Endothelial cell of umbilical vein (primary cell): ENCODE data around the gene MRFAP1. TPM values are rescaled to one million over a fixed set of nuclear protein-coding genes. Genes with fewer than 3 reads are reported as not detected.

Experiments
- BruUV-seq: library from RNA; stranded (reverse); fragments of 400-500 nt; replicated peaks from 2 replicates; lab custom pipeline; 2021; lab: Mats Ljungman, UMichigan
- CTCF ChIA-PET: fragments of 300-600, 350-600 bp; sonication (Branson Sonifier 250); formaldehyde crosslinking; loops from one replicate; lab custom pipeline; 2021; ENCODE audit warnings: antibody characterized with exemption, inconsistent platforms; lab: Charles Lee
- POLR2A ChIA-PET: fragments of 300-600, 350-600 bp; sonication (Branson Sonifier 250); formaldehyde crosslinking; loops from one replicate; lab custom pipeline; 2021; ENCODE audit warnings: antibody characterized with exemption, inconsistent platforms; lab: Charles Lee
- DNase-seq: peaks from one replicate; pipeline ENCODE4 v3.0.0-alpha.2; 2011; ENCODE audit warnings: low read depth, low spot score
- FAIRE-seq: peaks from 2 replicates; lab custom pipeline; 2011; peaks lifted over from hg19 to GRCh38; lab: Jason Lieb, UNC
- H2AFZ ChIP-seq: 2 replicates; pipeline ENCODE4 v1.6.0; 2012; ENCODE audit warnings: low read depth, low read length, control low read depth, inconsistent platforms
- H3K27ac ChIP-seq: 2 replicates; pipeline ENCODE4 v1.5.1; 2011; ENCODE audit warnings: low read depth, mild to moderate bottlenecking, control low read depth, low read length, moderate library complexity; ENCODE audit not compliant: insufficient read depth
- H3K27me3 ChIP-seq, 2 experiments: 2 replicates each; pipeline versions ENCODE4 v1.6.0 to v1.6.1; 2011; ENCODE audit warnings: low read length in 2 of 2, mixed read lengths in 1 of 2; ENCODE audit not compliant: control insufficient read depth in 2 of 2, insufficient read depth in 2 of 2
- H3K36me3 ChIP-seq, 2 experiments: 2 replicates in 1 of 2; 3 replicates in 1 of 2; pipeline ENCODE4 v1.5.1; 2011; ENCODE audit warnings: low read length in 2 of 2, mild to moderate bottlenecking in 1 of 2, moderate library complexity in 1 of 2; ENCODE audit not compliant: control insufficient read depth in 2 of 2, insufficient read depth in 2 of 2; ENCODE audit errors: extremely low read depth in 1 of 2
- H3K4me1 ChIP-seq: 3 replicates; pipeline ENCODE4 v1.5.1; 2011; ENCODE audit warnings: mild to moderate bottlenecking, low read length; ENCODE audit not compliant: control insufficient read depth, insufficient read depth; ENCODE audit errors: extremely low read depth
- H3K4me2 ChIP-seq: 2 replicates; pipeline ENCODE4 v1.6.1; 2011; ENCODE audit warnings: low read length, control low read depth, mixed read lengths; ENCODE audit not compliant: insufficient read depth
- H3K4me3 ChIP-seq, 3 experiments: fragments of 200-600 bp in 1 of 3; sonication (generic), shearing (Covaris generic) in 1 of 3; replicated peaks in 1 of 3; 2 replicates each; pipeline ENCODE4 v1.5.1; 2011 to 2016; ENCODE audit warnings: control low read depth in 3 of 3, low read length in 3 of 3, mild to moderate bottlenecking in 2 of 3, inconsistent platforms in 1 of 3, low read depth in 1 of 3, moderate library complexity in 1 of 3; ENCODE audit not compliant: insufficient read depth in 1 of 3
- H3K79me2 ChIP-seq: 2 replicates; pipeline ENCODE4 v1.6.0; 2012; ENCODE audit warnings: low read length, inconsistent platforms; ENCODE audit not compliant: control insufficient read depth, insufficient read depth
- H3K9ac ChIP-seq: replicated peaks from 2 replicates; pipeline ENCODE3; 2011; ENCODE audit warnings: low read length, control low read depth; ENCODE audit not compliant: insufficient read depth; ENCODE audit errors: extremely low read depth
- H3K9me1 ChIP-seq: replicated peaks from 3 replicates; pipeline ENCODE4 v1.6.0; 2011; ENCODE audit warnings: mild to moderate bottlenecking, low read length; ENCODE audit not compliant: control insufficient read depth, insufficient read depth; ENCODE audit errors: extremely low read depth
- H3K9me3 ChIP-seq: replicated peaks from 2 replicates; pipeline ENCODE4 v1.5.1; 2012; ENCODE audit warnings: low read length, inconsistent platforms; ENCODE audit not compliant: control insufficient read depth, insufficient read depth
- H4K20me1 ChIP-seq: replicated peaks from 2 replicates; pipeline ENCODE3; 2011; ENCODE audit warnings: mild to moderate bottlenecking, low read length; ENCODE audit not compliant: control insufficient read depth, insufficient read depth; ENCODE audit errors: extremely low read depth
- EZH2 ChIP-seq: IDR thresholded peaks from 2 replicates; pipeline ENCODE4 v1.6.1; 2012; ENCODE audit warnings: borderline replicate concordance, low read depth, mild to moderate bottlenecking, moderate library complexity, low read length, inconsistent platforms; ENCODE audit not compliant: severe bottlenecking
- FOS ChIP-seq: IDR thresholded peaks from 2 replicates; pipeline ENCODE4 v1.6.1; 2011; ENCODE audit warnings: mild to moderate bottlenecking, low read length, moderate library complexity, borderline replicate concordance; ENCODE audit not compliant: insufficient read depth
- GATA2 ChIP-seq: IDR thresholded peaks from 2 replicates; pipeline ENCODE4 v1.7.0; 2011; ENCODE audit warnings: low read depth, mild to moderate bottlenecking, moderate library complexity, mixed read lengths, low read length; ENCODE audit not compliant: insufficient read length, insufficient read depth
- JUN ChIP-seq: IDR thresholded peaks from 2 replicates; pipeline ENCODE4 v1.6.1; 2011; ENCODE audit warnings: borderline replicate concordance, low read depth; ENCODE audit not compliant: insufficient read length, insufficient read depth
- MYC ChIP-seq: IDR thresholded peaks from one replicate; pipeline ENCODE4 v1.6.1; 2011; ENCODE audit warnings: mild to moderate bottlenecking, low read depth, low read length
- POLR2A ChIP-seq: IDR thresholded peaks from 2 replicates; pipeline ENCODE4 v1.6.1; 2012; ENCODE audit warnings: low read depth, mild to moderate bottlenecking, control low read depth, low read length
- POLR2AphosphoS5 ChIP-seq: IDR thresholded peaks from 2 replicates; pipeline ENCODE4 v1.6.1; 2012; ENCODE audit warnings: low read depth, mild to moderate bottlenecking, control low read depth, low read length, moderate library complexity; ENCODE audit not compliant: insufficient read depth
- dilution Hi-C: fragments of 300-500 bp; cut with MboI; formaldehyde crosslinking; loops from one replicate; pipeline ENCODE4 v1.15.0; 2019; ENCODE audit warnings: low sequenced_read_pairs; ENCODE audit not compliant: extremely low pct_ligation_motif_present
- intact Hi-C: fragments of 100-400 bp; cut with micrococcal nuclease; formaldehyde crosslinking; loops from one replicate; pipeline ENCODE4 v1.10.0; 2022
- polyA plus RNA-seq, 4 experiments: library from polyadenylated mRNA; depleted of rRNA in 3 of 4; stranded (reverse) in 3 of 4; unstranded in 1 of 4; fragments of >200 nt; gene quantifications; 2 replicates each; pipeline versions ENCODE4 v1.2.1 to v1.2.3, GENCODE V29; 2011 to 2012; ENCODE audit warnings: missing spikeins in 1 of 4
- total RNA-seq: library from RNA; stranded (reverse); gene quantifications from 2 replicates; pipeline ENCODE4 v1.2.3, GENCODE V29; 2021
- TF ChIP-seq, protein P1 (sequence below): IDR thresholded peaks from 2 replicates; pipeline ENCODE4 v1.6.1; 2011; ENCODE audit not compliant: insufficient read depth, insufficient read length
- TF ChIP-seq, protein P2 (sequence below), 2 donors: IDR thresholded peaks; 1 replicate in 1 of 2; 2 replicates in 1 of 2; pipeline ENCODE4 v1.5.1; 2011; ENCODE audit warnings: low read length in 2 of 2, mild to moderate bottlenecking in 2 of 2, moderate library complexity in 2 of 2, control low read depth in 1 of 2, inconsistent platforms in 1 of 2, low read depth in 1 of 2; ENCODE audit not compliant: insufficient read depth in 1 of 2; ENCODE audit errors: extremely low read depth in 1 of 2

Gene MRFAP1
- total and polyA plus RNA-seq, 2 donors (not counting 3 experiments of a cell fraction or from before 2014, with no cell fraction given) = 170 to 317 TPM

GRCh38 chr4:6662591-6662990, 22.1 kb downstream of the MRFAP1 start:
- no peaks in the 10 kb centered on the region for H3K79me2 ChIP-seq
- H3K27ac ChIP-seq = no peak overlapping the region
- no peak overlapping the region for H2AFZ ChIP-seq
- H3K4me1 ChIP-seq = peaks cover 2% of the 10 kb centered on the region
- no peaks in the 10 kb centered on the region for H4K20me1 ChIP-seq
- H3K27me3 ChIP-seq = peaks cover 27 to 48% of the 10 kb centered on the region in 2 experiments
- H3K9me1 ChIP-seq = no peaks in the 10 kb centered on the region
- TF ChIP-seq, protein P1, sequence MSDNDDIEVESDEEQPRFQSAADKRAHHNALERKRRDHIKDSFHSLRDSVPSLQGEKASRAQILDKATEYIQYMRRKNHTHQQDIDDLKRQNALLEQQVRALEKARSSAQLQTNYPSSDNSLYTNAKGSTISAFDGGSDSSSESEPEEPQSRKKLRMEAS = no peak
- TF ChIP-seq MYC (no peak), JUN (no peak), POLR2A (no peak), FOS (no peak), POLR2AphosphoS5 (no peak), EZH2 (no peak), GATA2 (no peak)
- TF ChIP-seq, protein P2, sequence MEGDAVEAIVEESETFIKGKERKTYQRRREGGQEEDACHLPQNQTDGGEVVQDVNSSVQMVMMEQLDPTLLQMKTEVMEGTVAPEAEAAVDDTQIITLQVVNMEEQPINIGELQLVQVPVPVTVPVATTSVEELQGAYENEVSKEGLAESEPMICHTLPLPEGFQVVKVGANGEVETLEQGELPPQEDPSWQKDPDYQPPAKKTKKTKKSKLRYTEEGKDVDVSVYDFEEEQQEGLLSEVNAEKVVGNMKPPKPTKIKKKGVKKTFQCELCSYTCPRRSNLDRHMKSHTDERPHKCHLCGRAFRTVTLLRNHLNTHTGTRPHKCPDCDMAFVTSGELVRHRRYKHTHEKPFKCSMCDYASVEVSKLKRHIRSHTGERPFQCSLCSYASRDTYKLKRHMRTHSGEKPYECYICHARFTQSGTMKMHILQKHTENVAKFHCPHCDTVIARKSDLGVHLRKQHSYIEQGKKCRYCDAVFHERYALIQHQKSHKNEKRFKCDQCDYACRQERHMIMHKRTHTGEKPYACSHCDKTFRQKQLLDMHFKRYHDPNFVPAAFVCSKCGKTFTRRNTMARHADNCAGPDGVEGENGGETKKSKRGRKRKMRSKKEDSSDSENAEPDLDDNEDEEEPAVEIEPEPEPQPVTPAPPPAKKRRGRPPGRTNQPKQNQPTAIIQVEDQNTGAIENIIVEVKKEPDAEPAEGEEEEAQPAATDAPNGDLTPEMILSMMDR (IDR thresholded peaks at IDR 0.05; ENCODE audit: extremely low read depth in 1 of 2, insufficient read depth in 1 of 2, low read depth in 1 of 2, low read length in 2 of 2) = no peak
- no peak overlapping the region for H3K4me2 ChIP-seq
- no TSS peak for BruUV-seq
- no peaks in the 10 kb centered on the region for H3K36me3 ChIP-seq
- dilution Hi-C loops = no loop called here
- H3K9ac ChIP-seq = no peak overlapping the region
- POLR2A ChIA-PET = no interaction called here
- no peaks in the 10 kb centered on the region for H3K9me3 ChIP-seq
- CTCF ChIA-PET = interaction anchor here (1.5 kb wide), 1 partner anchor 11 kb away, joined by 5 read pairs; a partner anchor contains a TSS
- DNase-seq (no peak), FAIRE-seq (no peak)
- no peak overlapping the region for H3K4me3 ChIP-seq
- intact Hi-C loops = no loop called here
